SK-N-SH (cell line): ENCODE results near the gene CD86.

Experiments used
- CTCF ChIP-seq: fragments of 200-600 bp; sonication (generic); IDR thresholded peaks from 2 replicates; pipeline ENCODE4 v1.6.1; 2017; ENCODE audit warnings: antibody characterized with exemption, mild to moderate bottlenecking, moderate library complexity
- ELF1 ChIP-seq: IDR thresholded peaks from 2 replicates; pipeline ENCODE4 v1.4.0; 2012
- EP300 ChIP-seq, 2 experiments: IDR thresholded peaks; 2 replicates each; pipeline versions ENCODE4 v1.4.0 to v1.6.1; 2012; ENCODE audit warnings: borderline replicate concordance in 1 of 2, low read depth in 1 of 2, low read length in 1 of 2
- EZH2phosphoT487 ChIP-seq: fragments of 200-600 bp; sonication (generic); IDR thresholded peaks from 2 replicates; pipeline ENCODE4 v1.6.1; 2017; ENCODE audit warnings: low read depth, mixed run types, mild to moderate bottlenecking, antibody characterized with exemption, moderate library complexity, borderline replicate concordance
- FOSL2 ChIP-seq: IDR thresholded peaks from 2 replicates; pipeline ENCODE4 v1.4.0; 2012; ENCODE audit warnings: low read depth, mild to moderate bottlenecking, moderate library complexity, borderline replicate concordance
- GATA2 ChIP-seq: sonication (generic); formaldehyde crosslinking; IDR thresholded peaks from 2 replicates; pipeline ENCODE4 v1.5.0; 2020; ENCODE audit warnings: mild to moderate bottlenecking, missing genetic modification reagents
- JUND ChIP-seq: IDR thresholded peaks from 2 replicates; pipeline ENCODE4 v1.4.0; 2012
- POLR2AphosphoS5 ChIP-seq: IDR thresholded peaks from 2 replicates; pipeline ENCODE4 v1.6.1; 2012; ENCODE audit warnings: low read depth, low read length
- REST ChIP-seq: IDR thresholded peaks from 2 replicates; pipeline ENCODE4 v1.6.1; 2012; ENCODE audit warnings: mild to moderate bottlenecking, low read depth, low read length, moderate library complexity
- TAF1 ChIP-seq: IDR thresholded peaks from 2 replicates; pipeline ENCODE4 v1.6.1; 2012; ENCODE audit warnings: low read depth, mild to moderate bottlenecking, low read length, moderate library complexity, borderline replicate concordance
- TEAD4 ChIP-seq: IDR thresholded peaks from 2 replicates; pipeline ENCODE4 v1.4.0; 2012; ENCODE audit warnings: mild to moderate bottlenecking, borderline replicate concordance; ENCODE audit not compliant: insufficient read depth

- no peak for TF ChIP-seq JUND
- no peak for TF ChIP-seq ELF1
- TF ChIP-seq REST: no peak
- no peak for TF ChIP-seq POLR2AphosphoS5
- TF ChIP-seq EP300 (IDR thresholded peaks at IDR 0.05; ENCODE audit: borderline replicate concordance in 1 of 2, low read depth in 1 of 2, low read length in 1 of 2): no peak
- no peak for TF ChIP-seq TEAD4
- no peak for TF ChIP-seq GATA2 (CRISPR knock-in tag)
- TF ChIP-seq EZH2phosphoT487: no peak
- TF ChIP-seq CTCF: no peak
- no peak for TF ChIP-seq FOSL2
- no peak for TF ChIP-seq TAF1
These were observed 12.6 kb downstream of the CD86 start for GRCh38 chr3:122067588-122068240.
